Neuron (in vitro differentiated cells): ENCODE results near the gene AQP2.

Source experiments
- H2AFZ ChIP-seq: one replicate; pipeline ENCODE4 v1.6.1; 2013; ENCODE audit warnings: low read depth, mild to moderate bottlenecking, inconsistent platforms, low read length, moderate library complexity
- H3K27me3 ChIP-seq: one replicate; pipeline ENCODE4 v1.6.1; 2013; ENCODE audit warnings: low read length; ENCODE audit not compliant: insufficient read depth
- H3K36me3 ChIP-seq: one replicate; pipeline ENCODE4 v1.6.1; 2013; ENCODE audit warnings: low read length; ENCODE audit not compliant: insufficient read depth
- H3K4me1 ChIP-seq: one replicate; pipeline ENCODE4 v1.6.1; 2013; ENCODE audit warnings: low read length; ENCODE audit not compliant: insufficient read depth
- H3K4me3 ChIP-seq: 2 replicates; pipeline ENCODE4 v1.5.1; 2013; ENCODE audit warnings: mild to moderate bottlenecking, low read length, moderate library complexity
- H3K9me3 ChIP-seq: one replicate; pipeline ENCODE4 v1.6.1; 2013; ENCODE audit warnings: low read length

AQP2 gene

GRCh38 chr12:49947593-49948226, 2.8 kb upstream of the AQP2 start:
- H3K9me3 ChIP-seq, result no peaks in the 10 kb centered on the region
- no peaks in the 10 kb centered on the region for H3K36me3 ChIP-seq
- no peak overlapping the region for H2AFZ ChIP-seq
- peaks cover 30% of the 10 kb centered on the region for H3K27me3 ChIP-seq
- H3K4me3 ChIP-seq, result no peak overlapping the region
- H3K4me1 ChIP-seq, result no peaks in the 10 kb centered on the region

GRCh38 chr12:49948866-49949845, 1.4 kb upstream of the AQP2 start:
- no peaks in the 10 kb centered on the region for H3K4me1 ChIP-seq
- H3K27me3 ChIP-seq, result peaks cover 17% of the 10 kb centered on the region
- H3K9me3 ChIP-seq, result no peaks in the 10 kb centered on the region
- no peak overlapping the region for H3K4me3 ChIP-seq
- H2AFZ ChIP-seq, result no peak overlapping the region
- no peaks in the 10 kb centered on the region for H3K36me3 ChIP-seq

- Histone ChIP-seq H3K36me3 (no peaks in the 10 kb centered on the region), H3K4me1 (no peaks in the 10 kb centered on the region), H2AFZ (no peak overlapping the region), H3K4me3 (no peak overlapping the region), H3K9me3 (no peaks in the 10 kb centered on the region), H3K27me3 (peaks cover 10% of the 10 kb centered on the region)
These were observed 671 bp upstream of the AQP2 start for GRCh38 chr12:49949866-49950265.

- Histone ChIP-seq H3K9me3 (no peaks in the 10 kb centered on the region), H2AFZ (no peak overlapping the region), H3K27me3 (peaks cover 7% of the 10 kb centered on the region), H3K4me1 (no peaks in the 10 kb centered on the region), H3K4me3 (no peak overlapping the region), H3K36me3 (no peaks in the 10 kb centered on the region)
These were observed 1.1 kb downstream of the AQP2 start for GRCh38 chr12:49951411-49952240.

GRCh38 chr12:49952391-49953055, 2.0 kb downstream of the AQP2 start:
- Histone ChIP-seq H3K4me1 (no peaks in the 10 kb centered on the region), H3K27me3 (peaks cover 7% of the 10 kb centered on the region), H3K9me3 (no peaks in the 10 kb centered on the region), H3K4me3 (no peak overlapping the region), H2AFZ (no peak overlapping the region), H3K36me3 (no peaks in the 10 kb centered on the region)

- Histone ChIP-seq H3K4me1 (no peaks in the 10 kb centered on the region), H2AFZ (no peak overlapping the region), H3K36me3 (no peaks in the 10 kb centered on the region), H3K9me3 (no peaks in the 10 kb centered on the region), H3K27me3 (peaks cover 7% of the 10 kb centered on the region), H3K4me3 (no peak overlapping the region)
These were observed 2.6 kb downstream of the AQP2 start for GRCh38 chr12:49953151-49953550.

- peaks cover 7% of the 10 kb centered on the region for H3K27me3 ChIP-seq
- no peaks in the 10 kb centered on the region for H3K9me3 ChIP-seq
- H3K36me3 ChIP-seq, result no peaks in the 10 kb centered on the region
- H3K4me1 ChIP-seq, result peaks cover 5% of the 10 kb centered on the region
- no peak overlapping the region for H3K4me3 ChIP-seq
- H2AFZ ChIP-seq, result no peak overlapping the region
These were observed 3.7 kb downstream of the AQP2 start for GRCh38 chr12:49953961-49954846.

- H3K27me3 ChIP-seq, result peaks cover under 1% of the 10 kb centered on the region
- H3K36me3 ChIP-seq, result no peaks in the 10 kb centered on the region
These were observed 4.6 kb downstream of the AQP2 start for GRCh38 chr12:49954863-49955830.

GRCh38 chr12:49955899-49956662, 5.5 kb downstream of the AQP2 start:
- no peak overlapping the region for H2AFZ ChIP-seq
- H3K27me3 ChIP-seq, result no peaks in the 10 kb centered on the region
- H3K4me3 ChIP-seq, result no peak overlapping the region
- H3K36me3 ChIP-seq, result no peaks in the 10 kb centered on the region
- H3K4me1 ChIP-seq, result peaks cover 18% of the 10 kb centered on the region
- H3K9me3 ChIP-seq, result no peaks in the 10 kb centered on the region

More at GRCh38 chr12:49954863-49955830, 4.6 kb downstream of the AQP2 start:
- H2AFZ ChIP-seq, result no peak overlapping the region
- H3K4me1 ChIP-seq, result peaks cover 14% of the 10 kb centered on the region
- H3K4me3 ChIP-seq, result no peak overlapping the region
- H3K9me3 ChIP-seq, result no peaks in the 10 kb centered on the region

- no peak overlapping the region for H3K4me3 ChIP-seq
- H2AFZ ChIP-seq, result no peak overlapping the region
- H3K9me3 ChIP-seq, result no peaks in the 10 kb centered on the region
- H3K36me3 ChIP-seq, result no peaks in the 10 kb centered on the region
- peaks cover 18% of the 10 kb centered on the region for H3K4me1 ChIP-seq
- no peaks in the 10 kb centered on the region for H3K27me3 ChIP-seq
These were observed 6.4 kb downstream of the AQP2 start for GRCh38 chr12:49956663-49957569.
